ENCODE data around the gene TFF2. TPM values are rescaled to one million over a fixed set of nuclear protein-coding genes. Genes with fewer than 3 reads are reported as not detected.
A peak's percentile ranks its signal among the peaks of the same experiment; 100 is the strongest.

TFF2 gene
- total RNA-seq, 1 experiment from 2014 or later, result 1.2 TPM

DNA sequence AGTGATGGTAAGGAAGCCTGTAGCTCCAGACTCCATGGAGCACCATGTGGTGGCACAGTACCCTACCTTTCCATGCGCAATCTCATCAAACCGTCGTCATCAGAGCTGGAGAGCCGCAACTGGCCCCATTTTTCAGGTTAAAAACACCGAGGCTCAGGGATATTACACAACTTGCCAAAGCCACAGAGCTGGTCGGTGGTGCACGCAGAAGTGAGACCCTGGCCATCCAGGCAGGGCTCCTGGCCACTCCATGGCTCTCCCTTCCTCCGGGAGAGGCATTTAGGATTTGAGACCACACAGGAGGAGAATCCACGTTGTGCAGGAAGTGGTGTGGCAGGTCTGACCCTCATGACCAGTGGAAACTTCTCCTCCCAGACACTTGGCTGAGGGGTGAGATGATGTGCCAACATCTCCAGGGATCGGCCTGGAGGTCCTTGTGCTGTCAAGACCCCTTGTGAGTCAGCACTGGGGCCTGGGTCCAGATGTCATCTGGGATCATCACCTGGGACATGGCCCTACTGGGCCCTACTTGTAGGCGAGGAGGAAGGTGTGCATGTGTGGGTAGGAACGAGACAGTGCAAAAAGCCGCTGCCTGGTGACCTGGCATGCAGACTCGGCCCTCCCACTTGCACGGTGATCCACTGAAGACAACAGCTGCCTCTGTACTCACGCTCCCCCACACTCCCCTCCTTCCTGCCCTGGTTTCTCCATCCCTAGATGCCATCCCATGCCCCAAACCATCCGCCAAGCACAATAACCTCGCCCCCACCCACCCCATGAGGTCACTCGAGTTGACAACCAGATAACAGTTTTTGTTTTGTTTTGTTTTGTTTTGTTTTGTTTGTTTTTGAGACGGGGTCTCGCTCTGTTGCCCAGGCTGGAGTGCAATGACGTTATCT, 46.0 kb downstream of the TFF2 start:
- Mint-ChIP-seq H3K4me1 (ENCODE audit: low read depth, unreplicated experiment) (no peaks in the 10 kb centered on the region), H3K27me3 (ENCODE audit: insufficient read depth, unreplicated experiment) (peaks cover 3% of the 10 kb centered on the region), H3K9me3 (ENCODE audit: unreplicated experiment) (no peaks in the 10 kb centered on the region), H3K36me3 (ENCODE audit: insufficient read depth, unreplicated experiment) (no peaks in the 10 kb centered on the region), H3K27ac (ENCODE audit: unreplicated experiment) (no peak overlapping the region), H3K4me3 (ENCODE audit: unreplicated experiment) (no peak overlapping the region)
- peak in 1 of 2 experiments; percentile 20 for DNase-seq
- BruUV-seq (replicated peaks), result no TSS peak
- Histone ChIP-seq H3K36me3 (ENCODE audit: control insufficient read depth, insufficient read depth, low read length) (no peaks in the 10 kb centered on the region), H3K9me3 (no peaks in the 10 kb centered on the region), H3K4me3 (ENCODE audit: low read depth, low read length) (no peak overlapping the region), H3K27me3 (replicated peaks; ENCODE audit: control insufficient read depth, insufficient read depth, low read length) (no peaks in the 10 kb centered on the region), H3K4me1 (no peaks in the 10 kb centered on the region)
- ChIA-PET POLR2A (no interaction called here), CTCF (no interaction called here)
- TF ChIP-seq CTCF (IDR thresholded peaks at IDR 0.05; ENCODE audit: insufficient read depth in 1 of 2, low read depth in 1 of 2, low read length in 1 of 2, severe bottlenecking in 1 of 2, unreplicated experiment in 1 of 2), result no peak
- intact Hi-C loops (cut with micrococcal nuclease; ENCODE audit: unreplicated experiment), result no loop called here

GRCh38 chr21:42303443-42303842, 47.4 kb downstream of the TFF2 start:
- no TSS peak for BruUV-seq (replicated peaks)
- POLR2A ChIA-PET, result no interaction called here
- Histone ChIP-seq H3K4me3 (ENCODE audit: low read depth, low read length) (no peak overlapping the region), H3K9me3 (no peaks in the 10 kb centered on the region), H3K4me1 (no peaks in the 10 kb centered on the region), H3K27me3 (replicated peaks; ENCODE audit: control insufficient read depth, insufficient read depth, low read length) (no peaks in the 10 kb centered on the region), H3K36me3 (ENCODE audit: control insufficient read depth, insufficient read depth, low read length) (no peaks in the 10 kb centered on the region)
- Mint-ChIP-seq H3K27ac (ENCODE audit: unreplicated experiment) (no peak overlapping the region), H3K4me3 (ENCODE audit: unreplicated experiment) (no peak overlapping the region), H3K27me3 (ENCODE audit: insufficient read depth, unreplicated experiment) (peaks cover 3% of the 10 kb centered on the region), H3K9me3 (ENCODE audit: unreplicated experiment) (no peaks in the 10 kb centered on the region), H3K4me1 (ENCODE audit: low read depth, unreplicated experiment) (no peaks in the 10 kb centered on the region), H3K36me3 (ENCODE audit: insufficient read depth, unreplicated experiment) (no peaks in the 10 kb centered on the region)
- intact Hi-C loops (cut with micrococcal nuclease; ENCODE audit: unreplicated experiment), result no loop called here
- CTCF ChIA-PET, result no interaction called here
- DNase-seq, result no peak
- TF ChIP-seq CTCF (IDR thresholded peaks at IDR 0.05; ENCODE audit: insufficient read depth in 1 of 2, low read depth in 1 of 2, low read length in 1 of 2, severe bottlenecking in 1 of 2, unreplicated experiment in 1 of 2), result no peak

GRCh38 chr21:42302794-42303193, 48.0 kb downstream of the TFF2 start:
- intact Hi-C loops (cut with micrococcal nuclease; ENCODE audit: unreplicated experiment), result no loop called here
- Mint-ChIP-seq H3K4me1 (ENCODE audit: low read depth, unreplicated experiment) (no peaks in the 10 kb centered on the region), H3K27me3 (ENCODE audit: insufficient read depth, unreplicated experiment) (peaks cover 3% of the 10 kb centered on the region), H3K36me3 (ENCODE audit: insufficient read depth, unreplicated experiment) (no peaks in the 10 kb centered on the region), H3K27ac (ENCODE audit: unreplicated experiment) (no peak overlapping the region), H3K4me3 (ENCODE audit: unreplicated experiment) (no peak overlapping the region), H3K9me3 (ENCODE audit: unreplicated experiment) (no peaks in the 10 kb centered on the region)
- BruUV-seq (replicated peaks), result no TSS peak
- TF ChIP-seq CTCF (IDR thresholded peaks at IDR 0.05; ENCODE audit: insufficient read depth in 1 of 2, low read depth in 1 of 2, low read length in 1 of 2, severe bottlenecking in 1 of 2, unreplicated experiment in 1 of 2), result no peak
- Histone ChIP-seq H3K4me3 (ENCODE audit: low read depth, low read length) (no peak overlapping the region), H3K4me1 (no peaks in the 10 kb centered on the region), H3K27me3 (replicated peaks; ENCODE audit: control insufficient read depth, insufficient read depth, low read length) (no peaks in the 10 kb centered on the region), H3K36me3 (ENCODE audit: control insufficient read depth, insufficient read depth, low read length) (no peaks in the 10 kb centered on the region), H3K9me3 (no peaks in the 10 kb centered on the region)
- ChIA-PET CTCF (no interaction called here), POLR2A (no interaction called here)
- DNase-seq, result no peak

Measured in Caco-2 (cell line).